Stimulated activated CD4-positive, alpha-beta T cell treated with anti-CD3 and anti-CD28 coated beads, Interleukin-15, amount 100 ng/mL, for 48 hours (primary cell): Measurements from ENCODE around the gene OSTM1.

Experiments used
- DNase-seq, 2 donors: peaks; one replicate each; pipeline ENCODE4 v3.0.0-alpha.2; 2020; ENCODE audit warnings: low read depth in 2 of 2

OSTM1 gene

GRCh38 chr6:108074359-108075144 is at the start of gene OSTM1:
TSS of gene OSTM1 (minus strand) at chr6:108074741. CDS start at chr6:108074651, 90 bp downstream.
- DNase-seq = peak; percentile 80 to 94

GRCh38 chr6:108123946-108124345 is 49.4 kb upstream of the OSTM1 start:
- DNase-seq = no peak

GRCh38 chr6:108123481-108123929 is 49.0 kb upstream of the OSTM1 start:
- no peak for DNase-seq

- DNase-seq = no peak
Observed at GRCh38 chr6:108121612-108122011, 47.1 kb upstream of the OSTM1 start.

GRCh38 chr6:108120311-108120710 is 45.8 kb upstream of the OSTM1 start:
- no peak for DNase-seq

- no peak for DNase-seq
Observed at GRCh38 chr6:108119769-108120141, 45.2 kb upstream of the OSTM1 start.

- DNase-seq = no peak
Observed at GRCh38 chr6:108118810-108119768, 44.5 kb upstream of the OSTM1 start.

- DNase-seq = no peak
Observed at GRCh38 chr6:108118359-108118724, 43.8 kb upstream of the OSTM1 start.

- no peak for DNase-seq
Observed at GRCh38 chr6:108117427-108118358, 43.2 kb upstream of the OSTM1 start.

GRCh38 chr6:108116546-108117426 is 42.2 kb upstream of the OSTM1 start:
- DNase-seq = no peak

- no peak for DNase-seq
Observed at GRCh38 chr6:108115598-108116058, 41.1 kb upstream of the OSTM1 start.

- DNase-seq = no peak
Observed at GRCh38 chr6:108114841-108115597, 40.5 kb upstream of the OSTM1 start.

GRCh38 chr6:108113557-108114519 is 39.3 kb upstream of the OSTM1 start:
- no peak for DNase-seq

- no peak for DNase-seq
Observed at GRCh38 chr6:108108374-108108773, 33.8 kb upstream of the OSTM1 start.

GRCh38 chr6:108107102-108107501 is 32.6 kb upstream of the OSTM1 start:
- no peak for DNase-seq

GRCh38 chr6:108106694-108107093 is 32.2 kb upstream of the OSTM1 start:
- DNase-seq = no peak

- no peak for DNase-seq
Observed at GRCh38 chr6:108106261-108106660, 31.7 kb upstream of the OSTM1 start.

GRCh38 chr6:108105571-108105970 is 31.0 kb upstream of the OSTM1 start:
- no peak for DNase-seq

- no peak for DNase-seq
Observed at GRCh38 chr6:108102965-108103364, 28.4 kb upstream of the OSTM1 start.
